Gastrocnemius medialis (tissue), 4 donors: Measurements from ENCODE around the gene DHRS9. TPM values are rescaled to one million over a fixed set of nuclear protein-coding genes. Genes with fewer than 3 reads are reported as not detected.
"Not testable (repeated sequence)": the region's sequence is repeated elsewhere in the genome, so short reads cannot be mapped to it uniquely, and the experiment has no call there.

Experiments used
- ATAC-seq, 2 donors: fragments of 150-250 bp; one replicate each; pipeline ENCODE4 v1.9.1; 2016
- DNase-seq, 2 donors: peaks; one replicate each; pipeline ENCODE4 v3.0.0-alpha.2; 2019
- H3K27ac ChIP-seq, 4 donors: fragments of 200-600 bp; sonication (generic); 1 replicate in 1 of 4; 2 replicates in 3 of 4; pipeline ENCODE4 v1.5.1; 2016 to 2018; ENCODE audit warnings: mild to moderate bottlenecking in 2 of 4, moderate library complexity in 1 of 4
- H3K27me3 ChIP-seq, 3 donors: fragments of 200-600 bp; sonication (generic) in 2 of 3; 1 replicate in 1 of 3; 2 replicates in 2 of 3; pipeline versions ENCODE4 v1.5.1 to v1.6.0; 2016 to 2019; ENCODE audit warnings: mild to moderate bottlenecking in 1 of 3, moderate library complexity in 1 of 3
- H3K36me3 ChIP-seq, 2 donors: fragments of 200-600 bp; sonication (generic) in 1 of 2; one replicate each; pipeline ENCODE4 v1.5.1; 2017 to 2018
- H3K4me1 ChIP-seq, 2 donors: fragments of 200-600 bp; sonication (generic) in 1 of 2; one replicate each; pipeline ENCODE4 v1.5.1; 2016 to 2017; ENCODE audit warnings: mild to moderate bottlenecking in 2 of 2
- H3K4me3 ChIP-seq, 4 donors: fragments of 200-600 bp; sonication (generic) in 3 of 4; 1 replicate in 1 of 4; 2 replicates in 3 of 4; pipeline ENCODE4 v1.5.1; 2016 to 2019; ENCODE audit warnings: mild to moderate bottlenecking in 2 of 4
- H3K9me3 ChIP-seq, 3 donors: fragments of 200-600 bp; sonication (generic) in 2 of 3; 1 replicate in 1 of 3; 2 replicates in 2 of 3; pipeline ENCODE4 v1.5.1; 2016 to 2019
- POLR2A ChIP-seq, 2 donors: fragments of 450-650 bp; IDR thresholded peaks; one replicate each; pipeline ENCODE4 v1.6.1; 2017; ENCODE audit warnings: antibody characterized with exemption in 2 of 2, mild to moderate bottlenecking in 2 of 2, moderate library complexity in 2 of 2
- in situ Hi-C, 4 donors: fragments of 200-750 bp; cut with MboI; loops; one replicate each; pipeline versions ENCODE4 v1.15.0 to v1.8.0; 2017; ENCODE audit warnings: low sequenced_read_pairs in 4 of 4
- intact Hi-C: fragments of 100-400 bp; cut with DNase I; formaldehyde crosslinking; loops from one replicate; pipeline ENCODE4 v1.15.1; 2023; ENCODE audit warnings: low total_unique reads
- total RNA-seq, 4 donors: library from RNA; depleted of rRNA; stranded (reverse); fragments of >200 nt; gene quantifications; one replicate each; pipeline versions ENCODE4 v1.1.0 to v1.2.3, GENCODE V29; 2016
- TF ChIP-seq, protein P1 (sequence below), 5 experiments: fragments of 450-650 bp in 3 of 5; fragments of 200-600 bp in 2 of 5; sonication (generic) in 2 of 5; IDR thresholded peaks in 4 of 5; conservative IDR thresholded peaks in 1 of 5; 1 replicate in 4 of 5; 2 replicates in 1 of 5; pipeline ENCODE4 v1.5.1; 2016 to 2019; ENCODE audit warnings: antibody characterized with exemption in 5 of 5, mild to moderate bottlenecking in 3 of 5, moderate library complexity in 3 of 5

DHRS9 gene
- total RNA-seq, 4 donors from 2014 or later: 0.23 to 0.68 (median 0.33) TPM; not detected in 1

DNA sequence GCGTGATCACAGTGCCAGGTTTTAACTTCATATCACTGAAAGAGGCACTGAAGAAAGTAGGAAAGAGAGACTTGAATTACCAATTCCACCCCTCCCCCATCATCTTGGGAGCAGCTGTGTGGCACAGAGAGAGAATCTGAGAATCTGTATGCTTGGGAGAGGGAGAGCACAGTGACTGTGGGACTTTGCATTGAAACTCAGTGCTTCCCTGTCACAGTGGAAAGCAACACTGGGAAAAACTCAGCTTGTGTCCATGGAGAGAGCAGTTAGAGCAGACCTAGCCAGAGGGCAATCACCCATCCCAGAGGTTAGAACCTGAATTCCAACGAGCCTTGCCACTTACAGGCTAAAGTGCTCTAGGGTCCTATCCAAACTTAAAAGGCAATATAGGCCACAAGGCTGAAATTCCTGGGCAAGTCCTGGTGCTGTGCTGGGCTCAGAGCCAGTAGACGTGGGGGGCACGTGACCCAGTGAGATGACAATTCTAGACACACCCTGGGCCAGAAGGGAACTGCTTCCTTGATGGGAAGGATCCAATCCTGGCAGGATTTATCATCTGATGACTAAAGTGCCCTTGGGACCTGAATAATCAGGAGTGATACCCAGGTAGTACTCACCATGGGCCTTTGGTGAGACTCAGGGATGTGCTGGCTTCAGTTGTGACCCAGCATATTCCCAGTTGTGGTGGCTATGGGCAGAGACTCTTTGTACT is 22.8 kb upstream of the DHRS9 start:
- Histone ChIP-seq H3K36me3 (no peaks in the 10 kb centered on the region), H3K9me3 (no peaks in the 10 kb centered on the region), H3K4me1 (no peaks in the 10 kb centered on the region), H3K4me3 (no peak overlapping the region), H3K27me3 (no peaks in the 10 kb centered on the region), H3K27ac (no peak overlapping the region)
- DNase-seq: no peak
- no peak for ATAC-seq
- intact Hi-C loops: no loop called here
- in situ Hi-C loops: no loop called here
- TF ChIP-seq, protein P1, sequence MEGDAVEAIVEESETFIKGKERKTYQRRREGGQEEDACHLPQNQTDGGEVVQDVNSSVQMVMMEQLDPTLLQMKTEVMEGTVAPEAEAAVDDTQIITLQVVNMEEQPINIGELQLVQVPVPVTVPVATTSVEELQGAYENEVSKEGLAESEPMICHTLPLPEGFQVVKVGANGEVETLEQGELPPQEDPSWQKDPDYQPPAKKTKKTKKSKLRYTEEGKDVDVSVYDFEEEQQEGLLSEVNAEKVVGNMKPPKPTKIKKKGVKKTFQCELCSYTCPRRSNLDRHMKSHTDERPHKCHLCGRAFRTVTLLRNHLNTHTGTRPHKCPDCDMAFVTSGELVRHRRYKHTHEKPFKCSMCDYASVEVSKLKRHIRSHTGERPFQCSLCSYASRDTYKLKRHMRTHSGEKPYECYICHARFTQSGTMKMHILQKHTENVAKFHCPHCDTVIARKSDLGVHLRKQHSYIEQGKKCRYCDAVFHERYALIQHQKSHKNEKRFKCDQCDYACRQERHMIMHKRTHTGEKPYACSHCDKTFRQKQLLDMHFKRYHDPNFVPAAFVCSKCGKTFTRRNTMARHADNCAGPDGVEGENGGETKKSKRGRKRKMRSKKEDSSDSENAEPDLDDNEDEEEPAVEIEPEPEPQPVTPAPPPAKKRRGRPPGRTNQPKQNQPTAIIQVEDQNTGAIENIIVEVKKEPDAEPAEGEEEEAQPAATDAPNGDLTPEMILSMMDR (IDR thresholded peaks at IDR 0.05 in 4 of 5, conservative IDR thresholded peaks at IDR 0.05 in 1 of 5): no peak
- TF ChIP-seq POLR2A (IDR thresholded peaks at IDR 0.05): no peak

DNA sequence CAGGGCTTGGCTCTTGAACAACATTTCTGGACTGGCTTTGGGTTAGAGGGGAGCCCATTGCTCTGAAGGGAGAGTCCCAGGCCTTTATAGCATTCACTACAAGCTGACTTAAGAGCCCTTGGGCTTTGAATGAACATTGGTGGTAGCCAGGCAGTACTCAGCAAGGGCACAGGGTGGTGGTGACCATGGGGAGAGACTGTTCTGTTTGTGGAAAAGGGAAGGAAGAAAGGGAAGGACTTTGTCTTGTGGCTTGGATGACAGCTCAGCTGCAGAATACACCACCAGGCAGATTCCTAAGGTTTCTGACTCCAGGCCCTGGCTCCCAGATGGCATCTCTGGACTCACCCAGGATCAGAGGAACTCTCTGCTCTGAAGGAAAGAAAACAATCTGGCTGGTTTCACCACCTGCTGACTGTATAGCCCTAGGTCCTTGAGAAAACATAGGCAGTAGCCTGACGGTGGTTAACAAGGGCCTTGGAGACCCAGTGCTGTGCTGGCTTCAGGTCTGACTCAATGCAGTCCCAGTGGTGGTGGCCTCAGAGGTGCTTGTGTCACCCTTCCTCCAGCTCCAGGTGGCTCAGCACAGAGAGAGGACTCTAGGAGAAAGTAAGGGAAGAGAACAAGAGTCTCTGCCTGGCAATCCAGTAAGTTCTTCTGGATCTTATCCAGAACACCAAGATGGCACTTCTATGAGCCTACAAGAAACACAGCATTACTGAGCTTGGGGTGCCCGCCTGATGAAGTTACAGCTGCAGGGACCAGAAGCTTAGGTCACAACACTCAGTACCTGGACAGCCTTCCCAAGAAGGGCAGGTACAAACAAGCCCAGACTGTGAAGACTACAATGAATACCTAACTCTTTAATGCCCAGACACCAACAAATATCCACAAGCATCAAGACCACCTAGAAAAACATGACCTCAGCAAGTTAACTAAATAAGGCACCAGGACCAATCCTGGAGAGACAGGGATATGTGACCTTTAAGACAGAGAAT is 21.8 kb upstream of the DHRS9 start:
- H3K36me3 ChIP-seq: no peaks in the 10 kb centered on the region
- TF ChIP-seq, protein P1 (IDR thresholded peaks at IDR 0.05 in 4 of 5, conservative IDR thresholded peaks at IDR 0.05 in 1 of 5): no peak
- TF ChIP-seq POLR2A (IDR thresholded peaks at IDR 0.05): no peak
- in situ Hi-C loops: no loop called here
- no peak overlapping the region for H3K4me3 ChIP-seq
- H3K27ac ChIP-seq: no peak overlapping the region
- no peaks in the 10 kb centered on the region for H3K9me3 ChIP-seq
- DNase-seq (no peak), ATAC-seq (no peak)
- H3K4me1 ChIP-seq: no peaks in the 10 kb centered on the region
- intact Hi-C loops: no loop called here
- no peaks in the 10 kb centered on the region for H3K27me3 ChIP-seq

DNA sequence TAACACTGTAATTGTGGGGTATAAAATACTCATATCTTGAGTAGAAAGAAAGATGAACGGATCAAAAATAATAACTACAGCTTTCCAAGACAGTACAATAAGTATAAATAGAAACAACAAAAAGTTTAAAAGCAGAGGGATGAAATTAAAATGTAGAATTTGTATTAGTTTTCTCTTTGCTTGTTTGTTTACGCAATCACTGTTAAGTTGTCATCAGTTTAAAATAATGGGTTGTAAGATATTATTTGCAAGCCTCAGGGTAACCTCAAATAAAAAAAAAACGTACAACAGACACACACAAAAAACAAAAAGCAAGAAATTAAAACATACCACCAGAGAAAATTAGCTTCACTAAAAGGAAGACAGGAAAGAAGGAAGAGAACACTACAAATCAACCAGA is 20.2 kb upstream of the DHRS9 start:
- DNase-seq (no peak), ATAC-seq (no peak)
- H3K4me1 ChIP-seq: no peaks in the 10 kb centered on the region
- no peaks in the 10 kb centered on the region for H3K36me3 ChIP-seq
- intact Hi-C loops (no loop called here), in situ Hi-C loops (no loop called here)
- TF ChIP-seq, protein P1 (IDR thresholded peaks at IDR 0.05 in 4 of 5, conservative IDR thresholded peaks at IDR 0.05 in 1 of 5): no peak
- no peak for TF ChIP-seq POLR2A (IDR thresholded peaks at IDR 0.05)
- H3K27ac ChIP-seq: no peak overlapping the region
- H3K4me3 ChIP-seq: no peak overlapping the region
- no peaks in the 10 kb centered on the region for H3K9me3 ChIP-seq
- H3K27me3 ChIP-seq: no peaks in the 10 kb centered on the region

DNA sequence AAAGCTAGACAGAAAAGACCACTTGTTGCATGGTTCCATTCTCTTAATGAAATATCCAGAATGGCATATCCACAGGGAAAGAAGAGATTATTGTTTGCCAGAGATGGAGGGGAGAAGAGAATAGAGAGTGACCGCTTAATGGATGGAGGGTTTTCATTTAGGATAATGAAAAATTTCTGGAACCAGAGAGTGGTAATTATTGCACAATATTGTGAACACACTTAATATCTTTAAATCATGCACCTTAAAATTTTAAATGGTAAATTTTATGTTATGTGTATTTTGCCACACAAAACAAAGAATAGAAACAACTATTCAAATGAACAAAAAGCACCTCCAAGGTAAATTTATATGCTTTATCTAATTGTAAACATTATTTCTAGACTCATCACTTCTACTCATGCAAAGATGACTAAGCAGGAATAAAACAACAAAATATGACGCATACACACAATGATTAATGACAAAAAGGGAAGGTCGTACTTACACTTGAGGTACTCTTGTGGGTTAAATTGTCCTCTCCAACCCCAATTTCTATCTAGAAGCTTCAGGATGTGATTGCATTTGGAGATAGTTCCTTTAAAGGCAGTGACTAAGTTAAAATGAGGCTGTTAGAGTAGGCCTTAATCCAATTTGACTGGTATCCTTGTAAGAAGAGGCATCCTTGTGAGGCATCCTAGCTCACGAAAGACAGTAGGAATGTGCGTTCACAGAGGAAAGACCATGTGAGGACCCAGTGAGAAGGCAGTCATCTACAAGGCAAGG is 18.7 kb upstream of the DHRS9 start:
- ATAC-seq: no peak
- Histone ChIP-seq H3K9me3 (no peaks in the 10 kb centered on the region), H3K27me3 (no peaks in the 10 kb centered on the region), H3K27ac (no peak overlapping the region), H3K4me3 (no peak overlapping the region), H3K4me1 (no peaks in the 10 kb centered on the region), H3K36me3 (no peaks in the 10 kb centered on the region)
- no peak for TF ChIP-seq POLR2A (IDR thresholded peaks at IDR 0.05)
- TF ChIP-seq, protein P1 (IDR thresholded peaks at IDR 0.05 in 4 of 5, conservative IDR thresholded peaks at IDR 0.05 in 1 of 5): no peak
- no peak for DNase-seq
- in situ Hi-C loops: no loop called here
- intact Hi-C loops: no loop called here

DNA sequence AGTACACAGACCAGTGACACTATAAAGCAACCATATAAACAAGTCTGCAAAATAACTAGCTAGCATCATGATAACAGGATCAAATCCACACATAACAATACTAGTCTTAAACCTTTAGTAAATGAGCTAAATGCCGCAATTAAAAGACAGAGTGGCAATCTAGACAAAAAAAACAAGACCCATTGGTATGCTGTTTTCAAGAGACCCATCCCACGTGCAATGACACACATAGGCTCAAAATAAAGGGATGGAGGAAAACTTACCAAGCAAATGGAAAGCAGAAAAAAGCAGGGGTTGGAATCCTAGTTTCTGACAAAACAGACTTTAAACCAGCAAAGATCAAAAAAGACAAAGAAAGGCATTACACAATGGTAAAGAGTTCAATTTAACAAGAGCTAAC is 14.8 kb upstream of the DHRS9 start:
- intact Hi-C loops, H3K27me3 ChIP-seq, H3K4me1 ChIP-seq, H3K9me3 ChIP-seq, H3K36me3 ChIP-seq, ATAC-seq, H3K27ac ChIP-seq, H3K4me3 ChIP-seq, DNase-seq, in situ Hi-C loops: not testable (repeated sequence)

DNA sequence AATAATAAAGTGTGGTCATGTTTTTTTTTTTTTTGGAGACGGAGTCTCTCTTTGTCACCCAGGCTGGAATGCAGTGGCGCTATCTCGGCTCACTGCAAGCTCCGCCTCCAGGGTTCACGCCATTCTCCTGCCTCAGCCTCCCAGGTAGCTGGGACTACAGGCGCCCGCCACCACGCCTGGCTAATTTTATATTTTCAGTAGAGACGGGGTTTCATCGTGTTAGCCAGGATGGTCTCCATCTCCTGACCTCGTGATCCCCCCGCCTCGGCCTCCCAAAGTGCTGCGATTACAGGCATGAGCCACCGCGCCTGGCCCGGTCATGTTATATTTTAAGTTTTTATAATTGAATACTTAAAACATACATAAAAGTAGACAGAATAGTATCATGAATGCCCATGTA is 5.2 kb upstream of the DHRS9 start:
- H3K27me3 ChIP-seq, DNase-seq, H3K9me3 ChIP-seq, in situ Hi-C loops, intact Hi-C loops, H3K36me3 ChIP-seq, H3K4me3 ChIP-seq, H3K27ac ChIP-seq, H3K4me1 ChIP-seq, ATAC-seq: not testable (repeated sequence)
